Activated B cell treated with CpG ODN at 0.5 μM for 24 hours (primary cell): Measurements from ENCODE around the gene TBL3. TPM values are rescaled to one million over a fixed set of nuclear protein-coding genes. Genes with fewer than 3 reads are reported as not detected.
A peak's percentile ranks its signal among the peaks of the same experiment; 100 is the strongest.

Experiments used
- ATAC-seq: fragments of 200-7000 bp; cut with Tn5 transposase; one replicate; pipeline ENCODE4 v1.10.0; 2021; ENCODE audit warnings: low read depth, mild to moderate bottlenecking, moderate library complexity
- CTCF ChIA-PET: fragments of 350-600 bp; sonication (Branson Sonifier 250); formaldehyde crosslinking; loops from one replicate; lab custom pipeline; 2021; ENCODE audit warnings: antibody characterized with exemption; lab: Charles Lee
- POLR2A ChIA-PET: fragments of 350-600 bp; sonication (Branson Sonifier 250); formaldehyde crosslinking; loops from one replicate; lab custom pipeline; 2021; ENCODE audit warnings: antibody characterized with exemption; lab: Charles Lee
- DNase-seq: peaks from one replicate; pipeline ENCODE4 v3.0.0; 2022
- H3K27ac Mint-ChIP-seq: one replicate; pipeline ENCODE4 v1.8.0; 2020; ENCODE audit warnings: mixed read lengths
- H3K27me3 Mint-ChIP-seq: one replicate; pipeline ENCODE4 v1.8.0; 2021; ENCODE audit warnings: mixed read lengths
- H3K36me3 Mint-ChIP-seq: one replicate; pipeline ENCODE4 v1.8.0; 2021; ENCODE audit warnings: low read depth, mixed read lengths
- H3K4me1 Mint-ChIP-seq: one replicate; pipeline ENCODE4 v1.8.0; 2021; ENCODE audit warnings: mixed read lengths
- H3K4me3 Mint-ChIP-seq: one replicate; pipeline ENCODE4 v1.8.0; 2020; ENCODE audit warnings: mild to moderate bottlenecking, mixed read lengths
- H3K9me3 Mint-ChIP-seq: one replicate; pipeline ENCODE4 v1.8.0; 2020; ENCODE audit warnings: mixed read lengths
- intact Hi-C: fragments of 100-400 bp; cut with micrococcal nuclease; formaldehyde crosslinking; loops from one replicate; pipeline ENCODE4 v1.15.1; 2024
- total RNA-seq: library from RNA; stranded (reverse); gene quantifications from 2 replicates; pipeline ENCODE4 v1.2.3, GENCODE V29; 2022
- TF ChIP-seq, protein P1 (sequence below): fragments of 200-600 bp; IDR thresholded peaks from one replicate; pipeline ENCODE4 v1.8.0; 2022; ENCODE audit warnings: antibody characterized with exemption, mild to moderate bottlenecking

TBL3 gene
- total RNA-seq, 1 donor from 2014 or later, result 44.2 TPM

GRCh38 chr16:1940273-1941161, 31.3 kb upstream of the TBL3 start:
- ChIA-PET POLR2A (interaction anchor here (0.6 to 2.1 kb wide), 4 partner anchors 8 to 215 kb away, joined by 4 to 16 read pairs (median 8); partner anchors contain the start of genes RPS2 and TRAF7), CTCF (no interaction called here)
- Mint-ChIP-seq H3K4me1 (peaks cover 30% of the 10 kb centered on the region), H3K27ac (no peak overlapping the region), H3K4me3 (no peak overlapping the region), H3K9me3 (no peaks in the 10 kb centered on the region), H3K27me3 (no peaks in the 10 kb centered on the region), H3K36me3 (peaks cover 21% of the 10 kb centered on the region)
- intact Hi-C loops, result no loop called here
- TF ChIP-seq, protein P1, sequence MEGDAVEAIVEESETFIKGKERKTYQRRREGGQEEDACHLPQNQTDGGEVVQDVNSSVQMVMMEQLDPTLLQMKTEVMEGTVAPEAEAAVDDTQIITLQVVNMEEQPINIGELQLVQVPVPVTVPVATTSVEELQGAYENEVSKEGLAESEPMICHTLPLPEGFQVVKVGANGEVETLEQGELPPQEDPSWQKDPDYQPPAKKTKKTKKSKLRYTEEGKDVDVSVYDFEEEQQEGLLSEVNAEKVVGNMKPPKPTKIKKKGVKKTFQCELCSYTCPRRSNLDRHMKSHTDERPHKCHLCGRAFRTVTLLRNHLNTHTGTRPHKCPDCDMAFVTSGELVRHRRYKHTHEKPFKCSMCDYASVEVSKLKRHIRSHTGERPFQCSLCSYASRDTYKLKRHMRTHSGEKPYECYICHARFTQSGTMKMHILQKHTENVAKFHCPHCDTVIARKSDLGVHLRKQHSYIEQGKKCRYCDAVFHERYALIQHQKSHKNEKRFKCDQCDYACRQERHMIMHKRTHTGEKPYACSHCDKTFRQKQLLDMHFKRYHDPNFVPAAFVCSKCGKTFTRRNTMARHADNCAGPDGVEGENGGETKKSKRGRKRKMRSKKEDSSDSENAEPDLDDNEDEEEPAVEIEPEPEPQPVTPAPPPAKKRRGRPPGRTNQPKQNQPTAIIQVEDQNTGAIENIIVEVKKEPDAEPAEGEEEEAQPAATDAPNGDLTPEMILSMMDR, result no peak
- DNase-seq (no peak), ATAC-seq (no peak)

- peak overlapping the region; percentile 18 for H3K27ac Mint-ChIP-seq
- peaks cover 30% of the 10 kb centered on the region for H3K4me1 Mint-ChIP-seq
- H3K4me3 Mint-ChIP-seq, result peak overlapping the region; percentile 87
- no peaks in the 10 kb centered on the region for H3K9me3 Mint-ChIP-seq
- ATAC-seq, result no peak
- ChIA-PET CTCF (no interaction called here), POLR2A (interaction anchor here (0.9 to 2.6 kb wide), 4 partner anchors 20 to 214 kb away, joined by 4 to 16 read pairs (median 10); partner anchors contain the start of genes RPS2, TBL3 and TRAF7)
- no peaks in the 10 kb centered on the region for H3K27me3 Mint-ChIP-seq
- no peak for DNase-seq
- peaks cover 21% of the 10 kb centered on the region for H3K36me3 Mint-ChIP-seq
- intact Hi-C loops, result loop anchor here (2.0 kb wide), 1 partner anchor 13 kb away; no protein-coding TSS in a partner anchor
- TF ChIP-seq, protein P1, result no peak
Measured at GRCh38 chr16:1941162-1942046, 30.4 kb upstream of the TBL3 start.

- Mint-ChIP-seq H3K27ac (no peak overlapping the region), H3K4me1 (peaks cover 30% of the 10 kb centered on the region), H3K9me3 (no peaks in the 10 kb centered on the region), H3K4me3 (peak overlapping the region; percentile 87), H3K36me3 (peaks cover 18% of the 10 kb centered on the region), H3K27me3 (no peaks in the 10 kb centered on the region)
- no peak for DNase-seq
- POLR2A ChIA-PET, result interaction anchor here (1.5 to 2.6 kb wide), 4 partner anchors 15 to 29 kb away, joined by 4 to 44 read pairs (median 14); partner anchors contain the start of genes RPS2 and TBL3
- ATAC-seq, result no peak
- CTCF ChIA-PET, result no interaction called here
- intact Hi-C loops, result loop anchor here (2.0 kb wide), 1 partner anchor 13 kb away; no protein-coding TSS in a partner anchor
- TF ChIP-seq, protein P1, result no peak
Measured at GRCh38 chr16:1942047-1942809, 29.6 kb upstream of the TBL3 start.

DNA sequence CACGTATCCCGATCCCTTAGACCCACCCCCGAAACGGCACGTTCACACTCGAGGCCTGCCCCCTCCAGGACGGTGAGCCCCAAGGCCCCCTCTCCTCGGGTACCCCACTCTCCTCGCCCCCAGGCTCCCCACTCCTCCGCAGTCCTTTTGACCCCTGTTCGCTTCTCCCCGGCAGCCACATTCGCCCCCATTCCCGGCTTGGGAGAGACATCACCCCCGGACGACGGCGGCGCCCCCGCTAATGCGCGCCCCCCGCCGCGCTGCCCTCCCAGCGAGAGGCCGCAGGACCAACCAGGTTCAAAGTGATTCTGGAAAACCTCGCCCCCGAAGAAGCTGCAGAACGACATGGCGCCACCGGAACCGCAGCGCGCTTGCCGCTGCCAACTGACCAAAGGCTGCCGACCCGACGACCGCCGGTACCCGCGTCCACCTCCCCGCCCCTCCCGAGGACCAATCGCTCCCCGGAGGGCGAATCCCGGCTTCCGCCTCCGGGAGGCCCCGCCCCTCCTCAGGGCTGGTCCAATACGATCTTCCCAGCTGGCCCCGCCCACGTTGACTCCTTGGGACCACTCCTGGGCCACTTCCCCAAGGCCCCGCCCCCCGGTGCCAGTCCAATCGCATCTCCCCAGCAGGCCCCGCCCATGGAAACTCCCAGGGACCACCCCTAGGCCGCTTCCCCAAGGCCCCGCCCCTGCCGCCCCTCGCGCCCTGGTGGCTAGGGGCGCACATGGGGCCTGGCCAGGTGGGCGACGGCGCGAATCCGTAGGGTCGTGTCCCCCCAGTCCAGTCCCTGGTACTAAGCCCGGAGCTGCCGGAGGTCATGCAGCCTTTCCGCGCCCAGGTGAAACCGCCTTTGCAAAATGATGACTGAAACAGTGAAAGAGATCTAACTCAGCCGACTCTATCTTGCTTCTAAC, 28.8 kb upstream of the TBL3 start, which contains the start of gene MSRB1:
TSS of gene MSRB1 (minus strand) at position 390 of the 917 bp plus-strand sequence. CDS start at position 347, 43 bp downstream.
- peaks cover 30% of the 10 kb centered on the region for H3K4me1 Mint-ChIP-seq
- H3K27me3 Mint-ChIP-seq, result no peaks in the 10 kb centered on the region
- H3K9me3 Mint-ChIP-seq, result no peaks in the 10 kb centered on the region
- ChIA-PET CTCF (interaction anchor here (1.0 to 1.1 kb wide), 2 partner anchors 15 to 84 kb away, joined by 3 to 4 read pairs; partner anchors contain the start of gene NHERF2), POLR2A (interaction anchor here (0.5 to 2.6 kb wide), 14 partner anchors 14 to 1489 kb away, joined by 3 to 44 read pairs (median 4); partner anchors contain the start of genes EME2, FAHD1, NDUFB10 and NME3)
- peaks cover 14% of the 10 kb centered on the region for H3K36me3 Mint-ChIP-seq
- TF ChIP-seq, protein P1, result no peak
- intact Hi-C loops, result loop anchor here (1.0 to 2.0 kb wide), 5 partner anchors 14 to 161 kb away; partner anchors contain the start of genes NDUFB10, NUBP2, RPS2 and SPSB3
- DNase-seq (peak; percentile 99), ATAC-seq (peak; percentile 98)
- peak within 1 kb of the TSS; percentile 87 for H3K4me3 Mint-ChIP-seq
- H3K27ac Mint-ChIP-seq, result peak within 1 kb of the TSS; percentile 74
